VCaP (cell line): ENCODE results near the gene PKD1.
"Not testable (repeated sequence)": the region's sequence is repeated elsewhere in the genome, so short reads cannot be mapped to it uniquely, and the experiment has no call there.

ENCODE experiments used
- H3K27ac ChIP-seq: fragments of 450-650 bp; 2 replicates; pipeline ENCODE4 v1.5.1; 2017
- TF ChIP-seq, protein P1 (sequence below): fragments of 450-650 bp; conservative IDR thresholded peaks from 2 replicates; pipeline ENCODE4 v1.5.1; 2017; ENCODE audit warnings: mild to moderate bottlenecking, moderate library complexity

The PKD1 gene

DNA sequence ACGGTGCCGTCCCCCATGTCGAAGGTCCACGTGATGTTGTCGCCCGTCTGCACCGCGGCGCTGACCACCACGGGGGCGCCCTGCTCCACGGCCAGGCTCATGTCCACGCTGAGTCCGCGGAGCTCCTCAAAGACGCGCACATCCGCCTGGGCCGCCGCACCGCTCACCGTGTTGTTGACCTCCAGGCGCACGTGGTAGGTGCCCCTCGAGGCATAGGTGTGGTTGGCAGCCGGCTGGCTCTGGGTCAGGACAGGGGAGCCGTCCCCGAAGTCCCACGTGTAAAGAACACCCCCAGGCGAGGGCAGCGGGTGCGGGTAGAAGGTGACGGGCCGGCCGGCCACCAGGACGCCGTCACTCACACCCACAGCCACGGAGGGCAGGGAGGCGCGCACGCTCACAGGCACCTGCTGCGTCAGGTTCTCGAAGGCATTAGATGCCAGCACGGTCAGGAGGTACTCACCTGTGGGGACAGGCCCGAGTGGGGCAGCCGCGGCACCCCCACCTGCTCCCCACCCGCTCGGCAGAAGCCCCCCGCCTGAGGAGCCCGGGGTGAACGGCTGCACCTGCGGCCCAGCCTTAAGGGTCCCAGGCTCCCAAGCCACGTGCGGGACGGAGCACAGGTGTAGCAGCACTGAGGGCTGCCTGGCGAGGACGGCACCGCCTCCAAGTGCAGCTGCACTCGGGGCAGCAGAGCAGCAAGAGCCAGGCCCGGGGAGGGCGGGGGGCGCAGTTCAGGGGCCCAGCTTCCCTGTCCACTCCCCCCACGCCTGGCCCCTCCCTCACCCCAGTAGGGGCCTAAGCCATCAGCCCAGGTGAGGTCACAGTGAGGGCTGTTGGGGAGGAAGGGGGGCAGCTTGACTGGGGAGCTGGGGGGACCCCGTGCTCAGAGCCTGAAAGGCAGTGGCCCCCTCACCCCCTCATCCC lies 24.0 kb downstream of the PKD1 start:
- not testable (repeated sequence) for H3K27ac ChIP-seq

GRCh38 chr16:2111009-2111353 lies 24.7 kb downstream of the PKD1 start:
- not testable (repeated sequence) for H3K27ac ChIP-seq

- H3K27ac ChIP-seq: not testable (repeated sequence)
These were observed 25.2 kb downstream of the PKD1 start for GRCh38 chr16:2110332-2111008.

GRCh38 chr16:2109872-2110271 lies 25.8 kb downstream of the PKD1 start:
- not testable (repeated sequence) for H3K27ac ChIP-seq

GRCh38 chr16:2109271-2109580 lies 26.5 kb downstream of the PKD1 start:
- not testable (repeated sequence) for H3K27ac ChIP-seq

DNA sequence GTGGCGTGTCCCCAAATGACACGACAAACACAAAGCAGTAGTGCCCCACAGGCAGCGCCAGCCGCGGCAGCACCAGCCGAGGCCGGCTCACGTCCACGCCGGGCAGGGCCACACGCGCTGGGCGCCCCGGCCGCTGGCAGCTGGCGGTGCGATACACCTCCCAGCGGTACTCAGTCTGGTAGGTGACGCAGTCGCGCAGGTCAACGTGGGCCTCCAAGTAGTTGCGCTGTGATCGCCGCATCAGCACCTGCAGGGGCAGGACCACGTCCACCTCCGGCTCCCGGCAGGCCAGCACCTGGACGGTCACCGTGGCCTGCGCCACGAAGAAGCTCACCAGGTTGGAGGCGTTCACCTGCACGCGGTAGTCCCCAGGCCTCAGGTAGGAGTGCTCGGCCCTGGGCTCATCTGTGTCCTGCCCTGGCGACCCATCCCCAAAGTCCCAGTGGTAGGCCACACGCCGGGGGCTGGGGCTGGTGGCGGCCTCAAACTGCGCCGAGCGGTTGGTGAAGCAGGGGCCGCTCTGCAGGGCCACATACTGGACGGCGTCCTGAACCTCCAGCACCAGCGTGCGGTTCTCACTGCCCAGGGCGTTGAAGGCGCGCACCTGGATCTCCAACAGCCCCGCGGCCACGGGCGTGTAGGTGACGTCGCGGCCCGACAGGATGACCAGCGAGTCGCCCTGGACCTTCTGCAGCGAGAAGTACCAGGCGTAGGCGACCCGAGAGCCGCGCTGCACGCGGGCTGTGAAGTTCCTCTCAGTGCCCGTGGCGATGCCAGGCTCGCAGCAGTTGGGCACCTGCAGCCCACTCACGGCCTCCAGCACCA lies 27.0 kb downstream of the PKD1 start:
- H3K27ac ChIP-seq: not testable (repeated sequence)

GRCh38 chr16:2107791-2108125 lies 27.9 kb downstream of the PKD1 start:
- not testable (repeated sequence) for H3K27ac ChIP-seq

DNA sequence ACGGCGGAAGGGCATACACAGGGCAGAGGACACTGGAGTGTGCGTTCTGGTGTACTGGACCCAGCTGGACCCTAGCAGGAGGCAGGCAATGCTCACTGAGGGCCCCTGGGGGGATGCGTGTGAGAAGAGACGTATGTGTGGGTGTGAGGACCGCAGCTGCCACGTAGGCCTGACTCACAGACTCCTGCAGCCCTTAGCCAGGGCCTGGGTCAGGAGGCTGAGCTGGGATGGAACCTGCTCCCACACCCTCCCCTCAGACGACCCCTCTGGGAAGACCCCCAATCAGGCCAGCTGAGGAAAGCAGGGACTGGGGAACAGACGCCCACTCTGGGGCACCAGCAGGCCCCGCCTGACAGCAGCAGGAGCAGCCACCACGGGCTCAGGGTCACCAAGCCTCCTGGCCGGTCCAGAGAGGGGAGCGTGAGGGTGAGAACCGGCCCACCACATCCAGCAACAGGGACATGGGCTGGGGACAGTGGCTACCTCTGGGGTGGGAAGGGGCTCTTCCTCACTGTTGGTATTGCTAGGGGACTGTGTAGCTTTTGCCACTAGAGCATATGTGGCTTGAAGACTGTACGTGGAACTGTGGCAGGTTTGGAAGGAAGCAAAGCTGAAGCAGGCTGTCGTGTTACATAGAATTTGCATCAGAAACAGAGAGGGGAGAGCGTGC lies 28.4 kb downstream of the PKD1 start:
- H3K27ac ChIP-seq: not testable (repeated sequence)

DNA sequence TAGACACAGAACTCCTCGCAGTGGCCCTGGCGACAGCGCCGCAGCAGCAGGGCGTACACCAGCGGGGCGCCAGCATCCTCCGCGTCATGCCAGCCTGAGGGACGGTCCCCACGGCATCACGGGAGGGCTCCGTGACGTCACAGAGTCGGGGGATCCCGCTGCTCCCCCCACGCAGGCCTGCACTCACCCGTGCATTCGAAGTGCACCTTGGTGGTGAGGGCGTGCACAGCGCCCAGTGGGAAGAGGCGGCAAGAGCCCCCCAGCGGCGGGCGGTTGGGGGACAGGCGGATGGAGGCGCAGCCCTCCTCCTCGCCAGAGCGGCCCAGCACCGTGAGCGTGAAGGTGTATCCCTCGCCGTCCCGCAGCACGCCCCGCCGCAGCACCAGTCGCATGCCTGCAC lies 29.5 kb downstream of the PKD1 start:
- H3K27ac ChIP-seq: not testable (repeated sequence)

DNA sequence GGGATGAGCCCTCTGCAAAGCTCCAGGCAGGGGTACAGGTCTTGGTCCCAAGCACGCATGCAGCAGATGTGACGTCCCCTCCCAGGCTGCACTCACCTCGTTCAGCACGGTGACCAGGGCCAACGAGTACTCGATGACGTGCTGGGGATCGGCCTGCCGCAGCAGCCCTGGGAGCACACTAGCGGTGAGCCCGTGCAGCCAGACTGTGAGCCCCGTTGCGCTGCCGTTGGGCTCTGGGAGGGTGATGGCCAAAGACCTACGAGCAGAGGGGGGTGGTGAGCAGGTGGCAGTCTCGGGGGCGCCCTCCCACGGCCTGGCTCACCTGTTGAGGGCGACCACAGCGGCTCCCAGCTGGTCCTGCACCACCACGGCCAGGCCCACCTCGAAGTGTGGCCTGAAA lies 29.9 kb downstream of the PKD1 start:
- H3K27ac ChIP-seq: not testable (repeated sequence)

DNA sequence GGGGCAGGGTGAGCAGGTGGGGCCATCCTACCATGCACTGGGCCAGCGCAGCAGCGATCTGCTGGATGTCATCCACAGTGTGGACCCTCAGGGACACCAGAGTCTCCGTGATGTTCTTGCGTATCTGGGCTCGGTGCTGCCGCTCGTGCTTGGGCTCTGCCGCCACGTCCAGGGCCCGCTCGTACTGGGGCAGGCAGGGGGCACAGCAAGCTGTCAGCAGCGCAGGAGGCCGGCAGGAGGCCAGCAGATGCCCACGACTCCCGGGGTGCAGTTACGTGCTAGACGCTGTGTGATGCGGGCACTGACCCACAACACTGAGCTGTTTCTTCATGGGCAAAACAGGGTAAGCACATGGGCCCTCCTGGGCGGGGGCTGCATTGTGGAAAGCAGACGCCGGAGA lies 30.4 kb downstream of the PKD1 start:
- H3K27ac ChIP-seq: not testable (repeated sequence)

- not testable (repeated sequence) for H3K27ac ChIP-seq
These were observed 31.2 kb downstream of the PKD1 start for GRCh38 chr16:2104464-2104863.

GRCh38 chr16:2102471-2102870 lies 33.2 kb downstream of the PKD1 start:
- H3K27ac ChIP-seq: no peak overlapping the region
- TF ChIP-seq, protein P1, sequence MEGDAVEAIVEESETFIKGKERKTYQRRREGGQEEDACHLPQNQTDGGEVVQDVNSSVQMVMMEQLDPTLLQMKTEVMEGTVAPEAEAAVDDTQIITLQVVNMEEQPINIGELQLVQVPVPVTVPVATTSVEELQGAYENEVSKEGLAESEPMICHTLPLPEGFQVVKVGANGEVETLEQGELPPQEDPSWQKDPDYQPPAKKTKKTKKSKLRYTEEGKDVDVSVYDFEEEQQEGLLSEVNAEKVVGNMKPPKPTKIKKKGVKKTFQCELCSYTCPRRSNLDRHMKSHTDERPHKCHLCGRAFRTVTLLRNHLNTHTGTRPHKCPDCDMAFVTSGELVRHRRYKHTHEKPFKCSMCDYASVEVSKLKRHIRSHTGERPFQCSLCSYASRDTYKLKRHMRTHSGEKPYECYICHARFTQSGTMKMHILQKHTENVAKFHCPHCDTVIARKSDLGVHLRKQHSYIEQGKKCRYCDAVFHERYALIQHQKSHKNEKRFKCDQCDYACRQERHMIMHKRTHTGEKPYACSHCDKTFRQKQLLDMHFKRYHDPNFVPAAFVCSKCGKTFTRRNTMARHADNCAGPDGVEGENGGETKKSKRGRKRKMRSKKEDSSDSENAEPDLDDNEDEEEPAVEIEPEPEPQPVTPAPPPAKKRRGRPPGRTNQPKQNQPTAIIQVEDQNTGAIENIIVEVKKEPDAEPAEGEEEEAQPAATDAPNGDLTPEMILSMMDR: no peak

GRCh38 chr16:2101581-2101980 lies 34.1 kb downstream of the PKD1 start:
- not testable (repeated sequence) for H3K27ac ChIP-seq

DNA sequence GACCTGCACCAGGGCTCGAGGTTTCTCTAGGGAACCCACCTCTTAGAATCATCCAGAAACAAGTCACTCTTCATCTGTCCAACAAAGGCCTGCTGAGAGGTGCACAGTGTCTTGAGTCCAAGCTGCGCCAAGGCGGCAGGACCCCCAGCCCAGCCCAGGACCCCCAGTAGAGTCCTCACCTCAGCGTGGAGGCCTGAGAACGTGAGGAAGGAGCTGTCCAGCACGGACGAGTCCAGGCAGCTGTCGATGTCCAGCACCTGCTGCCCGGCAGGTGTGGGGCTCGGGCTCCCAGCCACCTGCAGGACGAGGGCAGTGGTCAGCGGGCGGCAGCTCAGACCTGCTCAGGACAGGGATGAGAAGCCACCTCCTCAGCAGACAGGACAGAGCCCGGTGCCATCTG lies 38.0 kb downstream of the PKD1 start:
- H3K27ac ChIP-seq: not testable (repeated sequence)
